GM19452 (cell line): ENCODE measurements around the gene NFATC2.
A peak's percentile ranks its signal among the peaks of the same experiment; 100 is the strongest.

Source experiments
- ATAC-seq: cut with Tn5 transposase; IDR thresholded peaks from one replicate; pipeline ENCODE4 v1.9.1; 2021; ENCODE audit not compliant: unreplicated experiment

Gene NFATC2

DNA sequence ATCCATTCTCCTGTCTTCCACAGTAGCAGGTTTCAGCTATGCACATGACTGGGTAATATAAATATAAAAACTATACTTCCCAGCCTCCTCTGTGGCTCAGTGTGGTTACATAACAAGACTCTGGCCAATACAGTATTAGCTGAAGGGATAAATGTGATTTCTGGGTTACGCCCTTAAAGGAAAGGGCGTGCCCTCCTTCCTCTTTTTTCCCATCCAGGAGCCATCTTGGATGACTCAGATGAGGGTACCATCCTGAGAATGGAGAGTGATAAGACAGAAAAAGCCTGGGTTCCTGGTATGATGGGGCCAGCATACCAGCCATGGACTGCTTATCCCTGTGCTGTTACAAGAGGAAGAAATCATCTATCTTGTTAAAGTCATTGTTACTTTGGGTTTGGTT lies 123.3 kb downstream of the NFATC2 start:
- ATAC-seq = no peak

DNA sequence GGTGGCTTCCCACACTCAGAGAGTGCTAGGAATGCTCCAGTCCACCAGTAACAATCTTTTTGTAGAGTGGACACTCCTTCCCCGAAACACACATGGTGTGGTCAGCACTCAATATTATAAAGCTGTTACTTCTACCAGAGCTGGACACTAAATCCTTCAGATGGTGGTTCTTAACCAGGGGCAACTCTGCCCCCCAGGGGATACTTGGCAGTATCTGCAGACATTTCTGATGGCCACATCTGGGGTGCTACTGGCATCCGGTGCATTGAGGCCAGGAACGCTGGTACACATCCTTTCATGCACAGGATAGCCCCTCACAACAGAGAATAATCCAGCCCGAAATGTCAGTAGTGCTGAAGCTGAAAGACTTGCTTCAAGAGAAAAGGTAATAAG lies 124.4 kb downstream of the NFATC2 start:
- no peak for ATAC-seq

DNA sequence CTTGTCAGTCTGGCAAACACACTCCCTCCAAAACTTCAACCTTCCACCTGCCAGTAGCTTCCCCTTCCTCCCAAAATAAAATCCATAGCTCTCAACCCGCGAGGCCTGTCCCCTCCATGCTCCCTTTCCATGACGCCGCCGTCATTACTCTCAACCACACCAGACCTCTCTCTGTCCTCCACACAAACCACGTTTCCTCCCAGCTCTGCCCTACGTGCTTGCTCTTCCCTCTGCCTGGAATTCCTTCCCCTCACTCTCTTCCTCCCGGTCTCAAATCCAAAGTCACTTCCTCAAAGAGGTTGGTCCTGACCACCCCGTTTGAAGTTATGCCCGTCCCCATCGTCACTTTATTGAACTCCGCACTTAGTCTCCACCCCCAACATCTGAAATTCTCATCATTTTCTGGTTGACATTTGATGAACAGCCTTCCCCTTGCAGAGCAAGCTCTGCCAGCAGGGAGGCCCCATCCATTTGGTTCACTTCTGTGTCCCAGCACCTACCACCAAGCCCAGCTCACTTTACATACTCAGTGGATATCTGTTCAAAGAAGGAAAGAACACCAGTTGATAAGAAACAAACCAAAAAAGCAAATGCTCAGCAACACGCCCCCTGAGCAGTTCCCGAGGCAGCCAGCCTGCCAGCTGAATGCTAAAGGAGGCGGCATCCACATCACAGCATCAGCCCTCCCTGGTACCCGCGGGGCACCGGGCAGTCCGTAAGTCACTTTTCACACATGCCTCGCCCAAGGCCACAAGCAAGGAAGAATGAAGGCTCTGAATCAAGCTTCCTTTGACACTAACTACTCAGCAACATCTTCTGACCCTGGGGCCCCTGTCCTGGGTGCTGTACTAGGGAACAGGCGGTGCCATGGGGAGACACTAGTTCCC lies 125.0 kb downstream of the NFATC2 start:
- no peak for ATAC-seq

DNA sequence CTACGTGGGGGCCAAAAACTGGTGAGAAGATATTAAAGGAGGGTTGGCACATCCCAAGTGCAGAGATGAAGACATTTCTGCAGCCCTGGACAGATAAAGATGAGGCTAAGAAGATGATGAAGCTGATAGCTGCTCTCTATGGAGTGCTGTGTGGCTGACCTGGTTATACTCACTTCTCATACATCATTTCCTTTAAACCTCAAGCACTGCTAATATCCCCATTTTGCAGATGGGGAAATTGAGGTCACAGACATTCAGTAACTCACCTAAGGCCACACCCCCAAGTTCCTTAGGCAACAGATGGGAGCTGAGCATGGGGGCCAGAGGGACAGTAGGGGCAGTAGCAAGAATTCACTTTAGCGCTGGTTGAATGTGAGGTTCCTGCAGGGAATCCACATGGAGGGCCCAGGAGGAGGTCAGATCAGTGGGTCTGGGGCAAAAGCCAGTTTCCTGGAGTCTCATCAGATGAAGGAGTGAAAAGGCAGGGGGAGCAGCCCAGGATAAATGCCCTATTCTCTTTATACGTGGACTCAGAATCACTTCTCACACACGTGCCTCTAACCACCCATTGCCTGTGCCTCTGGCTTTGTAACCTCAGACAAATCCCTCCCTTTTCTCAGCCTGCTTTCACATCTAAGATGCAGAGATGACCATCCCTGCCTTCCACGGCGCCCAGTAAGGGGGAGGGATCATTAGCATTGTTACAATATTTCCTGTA lies 125.8 kb downstream of the NFATC2 start:
- ATAC-seq = no peak

DNA sequence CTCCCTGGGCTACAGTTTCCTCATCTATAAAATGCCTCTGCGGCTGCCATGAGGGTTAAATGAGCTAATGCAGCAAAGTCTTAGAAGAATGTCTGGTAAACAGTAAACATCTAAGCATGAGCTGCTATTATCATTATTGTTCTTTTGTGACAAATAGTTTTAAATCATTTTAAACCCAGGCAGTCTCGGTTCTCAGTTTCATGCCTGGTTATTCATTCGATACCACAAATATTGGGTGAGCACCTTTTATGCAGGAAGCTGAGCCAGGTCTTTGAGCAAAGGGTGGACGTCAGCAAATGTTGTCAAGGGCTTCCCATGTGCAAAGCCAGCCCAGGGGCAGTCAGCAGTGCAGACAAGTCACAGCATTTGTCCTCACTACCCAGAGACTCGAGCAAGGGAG lies 128.7 kb downstream of the NFATC2 start:
- peak; percentile 45 for ATAC-seq

DNA sequence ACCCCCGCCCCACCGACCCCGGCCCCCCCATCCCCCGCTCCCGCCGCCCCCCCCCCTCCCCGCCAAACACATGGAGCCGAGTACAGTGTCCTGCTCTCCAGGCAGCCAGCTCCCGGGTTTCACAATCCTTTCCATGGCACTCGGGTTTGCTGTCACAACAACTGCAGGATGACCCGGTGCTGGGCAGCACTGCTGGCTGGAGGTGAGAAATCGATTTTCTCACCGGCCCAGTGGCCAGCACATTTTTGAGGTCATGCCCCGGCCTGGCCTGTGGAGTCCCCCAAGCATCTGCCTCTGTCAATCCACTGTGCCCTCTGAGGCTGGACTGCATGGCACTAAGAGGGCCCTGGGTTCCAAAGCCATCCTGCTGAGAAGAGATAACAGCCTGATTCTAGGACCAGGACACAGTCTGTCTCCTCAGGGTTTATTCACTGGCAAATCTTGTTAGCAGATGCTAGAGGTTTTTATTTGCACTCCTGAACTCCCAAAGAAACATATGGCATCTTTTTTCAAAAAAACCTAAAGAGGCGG lies 129.5 kb downstream of the NFATC2 start:
- ATAC-seq = no peak

DNA sequence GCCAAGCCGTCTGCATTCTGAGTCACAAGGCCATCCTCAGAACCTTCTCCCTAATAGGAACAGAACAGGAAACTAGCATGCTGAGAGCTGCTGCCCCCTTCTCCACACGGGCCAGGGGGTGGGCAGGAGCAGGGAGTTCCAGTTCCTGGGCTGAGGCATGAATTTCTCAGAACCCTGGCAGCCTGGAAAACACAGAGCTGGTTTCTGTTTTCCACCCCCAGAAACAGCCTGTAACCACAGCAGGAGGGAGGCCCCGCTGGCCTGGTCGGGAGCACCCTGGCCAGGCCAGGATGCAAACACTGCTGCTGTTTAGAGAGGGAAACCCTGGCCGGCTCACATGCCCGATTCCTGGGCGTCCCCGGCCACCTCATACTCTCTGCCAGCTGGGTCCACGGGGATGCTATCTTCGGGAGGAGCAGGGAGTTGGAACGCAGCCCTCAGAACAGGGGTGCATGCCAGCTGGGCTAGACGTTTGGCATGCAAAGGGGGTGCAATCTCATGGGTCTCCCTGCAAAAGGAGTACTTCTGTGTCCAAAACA lies 130.1 kb downstream of the NFATC2 start:
- no peak for ATAC-seq

DNA sequence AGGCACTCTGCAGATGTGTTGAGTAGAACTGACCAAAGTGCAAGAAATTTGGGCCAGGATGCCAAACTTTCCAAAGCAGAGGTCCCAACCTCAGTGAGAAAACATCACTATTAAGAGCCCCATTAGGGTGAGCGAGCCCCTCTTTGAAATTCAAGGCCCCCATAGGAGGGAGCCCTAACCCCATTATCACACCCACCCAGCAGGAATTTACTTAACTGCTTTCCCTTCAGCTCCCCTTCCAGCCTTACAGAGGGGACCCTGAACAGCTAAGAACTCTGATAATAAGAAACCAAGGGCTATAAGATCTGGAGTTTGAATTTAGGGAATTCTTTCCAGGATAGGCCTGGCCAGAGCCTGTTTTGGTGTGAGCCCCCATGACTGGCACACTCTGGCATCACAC lies 130.6 kb downstream of the NFATC2 start:
- ATAC-seq = no peak

DNA sequence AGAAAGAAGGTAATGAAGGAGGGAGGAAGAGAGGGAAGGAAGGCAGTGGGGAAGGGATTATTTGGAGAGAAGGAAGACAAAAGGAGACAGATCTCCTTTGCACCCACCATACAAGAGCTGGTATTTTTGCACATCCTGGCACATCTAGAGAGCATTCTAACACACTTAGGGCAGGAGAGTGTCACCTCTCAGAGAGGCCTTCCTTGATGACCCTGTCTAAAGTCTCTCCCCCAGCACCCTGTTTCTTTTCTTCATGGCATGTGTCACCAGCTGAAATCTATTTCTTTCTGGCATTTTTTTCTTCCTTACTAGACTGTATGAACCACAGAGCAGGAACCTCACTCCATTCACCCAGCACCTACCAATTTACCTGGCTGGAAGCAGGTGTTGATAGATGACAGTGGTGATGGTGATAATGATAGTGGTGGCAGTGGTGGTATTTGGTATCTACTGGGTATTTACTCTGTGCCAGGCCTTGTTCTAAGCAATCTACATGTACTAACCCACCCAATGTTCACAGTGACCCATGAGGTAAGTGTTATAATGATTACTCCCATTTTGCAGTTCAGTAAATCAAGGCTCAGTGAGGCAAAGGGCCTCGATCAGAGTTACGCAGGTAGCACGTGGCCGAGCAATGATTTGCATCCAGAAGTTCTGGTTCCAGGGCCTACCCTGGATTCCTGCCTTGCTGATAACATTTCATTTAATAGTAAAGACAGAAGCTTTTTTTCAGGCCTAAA lies 131.8 kb downstream of the NFATC2 start:
- ATAC-seq = no peak

DNA sequence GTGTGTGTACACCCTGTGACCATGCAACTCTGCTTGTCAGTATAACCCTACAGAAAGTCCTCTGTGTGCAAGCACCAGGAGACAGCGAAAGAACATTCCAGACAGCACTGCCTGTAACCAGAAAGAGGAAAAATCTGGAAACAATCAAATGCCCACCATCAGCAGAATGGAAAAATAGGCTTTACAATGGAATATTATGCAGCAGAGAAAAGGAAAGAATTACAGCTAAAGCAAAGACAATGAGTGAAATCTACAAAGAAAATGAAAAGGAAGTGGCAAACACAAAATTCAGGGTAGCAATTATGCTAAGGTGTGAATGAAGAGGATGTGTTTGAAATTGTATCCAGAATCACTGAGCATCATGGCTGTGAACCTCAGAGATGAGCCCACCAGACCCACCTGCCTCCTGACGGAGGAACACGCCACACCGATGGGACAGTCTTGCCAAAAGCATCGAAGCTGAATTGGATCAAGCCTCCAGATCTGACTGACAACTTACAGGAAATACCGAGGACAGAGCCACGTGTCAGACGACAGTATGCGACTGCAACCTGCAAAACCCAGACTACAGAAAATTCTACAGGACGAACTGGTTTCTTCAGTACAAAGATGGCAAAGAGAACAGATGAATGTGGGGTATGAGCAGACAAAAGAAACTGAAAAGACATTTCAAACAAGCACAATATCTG lies 133.2 kb downstream of the NFATC2 start:
- no peak for ATAC-seq

DNA sequence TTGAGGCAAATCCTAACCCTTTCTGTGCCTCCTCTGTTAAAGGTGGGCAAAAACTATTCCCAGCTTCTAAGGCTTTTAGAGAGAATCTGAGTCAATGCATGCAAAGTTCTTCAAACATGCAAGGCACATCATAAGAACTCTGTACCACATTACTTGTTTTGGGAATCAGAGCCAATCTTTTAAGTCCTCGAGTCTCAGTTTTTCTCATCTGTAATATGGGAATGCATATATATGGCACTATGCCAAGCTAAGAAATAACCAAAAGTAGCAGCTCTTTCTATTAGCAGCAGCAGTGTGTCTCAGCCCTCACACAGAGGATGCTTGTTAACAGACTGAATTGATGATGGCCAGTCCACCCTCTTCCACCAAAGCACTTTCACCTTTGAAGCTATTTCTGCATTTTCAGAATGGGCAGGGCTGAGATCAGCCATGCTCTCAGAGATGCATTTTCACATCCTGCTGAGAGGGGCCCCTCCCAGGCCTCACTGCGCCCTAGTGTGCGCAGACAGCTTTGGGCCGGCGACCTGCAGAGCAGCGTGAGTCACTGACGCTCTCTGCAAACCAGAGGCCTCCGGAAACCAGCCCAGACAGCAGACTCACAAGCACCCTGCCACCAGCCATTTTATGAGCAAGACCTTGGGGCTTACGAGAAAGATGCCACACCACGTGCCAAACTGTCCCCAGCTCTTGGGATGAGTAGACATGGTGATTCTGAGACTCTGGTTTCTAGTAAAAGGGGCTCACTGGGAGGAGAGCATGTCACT lies 138.0 kb downstream of the NFATC2 start:
- ATAC-seq = peak; percentile 77

DNA sequence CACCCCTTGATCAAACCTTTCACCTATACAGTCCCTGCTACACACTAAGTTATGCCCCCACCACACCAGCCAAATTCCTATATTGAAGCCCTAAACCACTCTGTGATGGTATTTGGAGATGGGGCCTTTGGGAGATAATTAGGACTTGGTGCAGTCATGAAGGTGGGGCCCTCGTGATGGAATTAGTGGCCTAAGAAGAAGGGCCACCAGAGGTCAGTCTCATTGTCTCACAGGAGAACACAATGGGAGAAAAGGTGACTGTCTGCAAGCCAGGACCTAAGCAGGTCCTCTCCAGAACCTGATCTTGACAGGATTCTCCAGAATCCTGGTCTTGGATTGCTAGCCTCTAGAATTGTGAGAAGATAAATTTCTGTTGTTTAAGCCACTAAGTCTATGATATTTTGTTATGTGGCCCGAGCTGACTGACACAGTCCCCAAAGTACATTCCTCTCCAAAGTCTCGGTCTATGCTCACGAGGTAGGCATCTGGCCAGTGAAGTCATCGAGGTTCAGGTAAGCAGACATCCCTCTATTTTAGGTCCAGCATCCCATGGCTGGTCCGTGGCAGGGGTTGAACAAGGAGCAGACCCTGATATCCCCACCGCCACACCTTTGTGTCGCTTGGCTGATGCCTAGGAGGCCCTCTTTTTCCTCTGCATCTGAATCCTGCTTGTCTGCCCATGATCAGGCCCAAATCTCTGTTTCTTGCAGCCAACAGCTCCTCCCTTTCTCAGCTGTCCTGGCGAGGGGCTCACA lies 138.9 kb downstream of the NFATC2 start:
- no peak for ATAC-seq

DNA sequence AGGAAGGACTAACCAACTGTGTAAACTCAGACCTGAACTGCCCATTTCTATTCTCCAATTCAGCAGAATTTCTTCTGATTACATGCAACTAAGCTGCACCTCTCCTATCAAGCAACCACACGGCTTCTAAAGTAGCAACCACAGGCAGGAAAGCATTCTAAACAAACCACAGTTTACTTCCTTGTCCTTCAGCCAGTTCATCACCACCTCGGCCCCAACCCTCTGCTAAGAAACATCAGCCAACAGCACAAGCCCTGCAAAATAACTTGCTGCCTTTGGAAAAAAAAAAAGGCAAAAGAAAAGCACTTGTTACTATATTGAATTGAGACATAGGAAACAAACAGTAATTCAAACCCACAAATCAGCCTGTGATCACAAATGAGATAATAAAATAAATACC lies 140.3 kb downstream of the NFATC2 start:
- ATAC-seq = no peak

DNA sequence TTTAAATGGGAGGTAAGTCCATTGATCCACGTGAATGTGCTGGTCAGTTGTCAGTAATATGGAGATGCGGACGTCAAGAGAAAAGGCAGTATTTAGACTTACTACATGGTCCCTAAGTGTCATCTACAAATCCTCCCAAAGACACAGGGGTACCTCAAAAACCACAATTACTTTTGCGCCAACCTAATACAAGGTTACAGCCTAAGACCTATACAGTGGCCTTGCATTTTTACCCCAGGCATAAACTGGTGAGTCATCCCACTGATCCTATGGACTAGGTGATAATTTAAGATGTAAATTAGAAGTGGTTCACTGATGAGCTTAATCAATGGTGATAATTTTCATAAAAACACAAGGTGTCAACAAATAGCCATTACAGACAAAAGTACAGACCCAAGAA lies 141.0 kb downstream of the NFATC2 start:
- ATAC-seq = no peak

DNA sequence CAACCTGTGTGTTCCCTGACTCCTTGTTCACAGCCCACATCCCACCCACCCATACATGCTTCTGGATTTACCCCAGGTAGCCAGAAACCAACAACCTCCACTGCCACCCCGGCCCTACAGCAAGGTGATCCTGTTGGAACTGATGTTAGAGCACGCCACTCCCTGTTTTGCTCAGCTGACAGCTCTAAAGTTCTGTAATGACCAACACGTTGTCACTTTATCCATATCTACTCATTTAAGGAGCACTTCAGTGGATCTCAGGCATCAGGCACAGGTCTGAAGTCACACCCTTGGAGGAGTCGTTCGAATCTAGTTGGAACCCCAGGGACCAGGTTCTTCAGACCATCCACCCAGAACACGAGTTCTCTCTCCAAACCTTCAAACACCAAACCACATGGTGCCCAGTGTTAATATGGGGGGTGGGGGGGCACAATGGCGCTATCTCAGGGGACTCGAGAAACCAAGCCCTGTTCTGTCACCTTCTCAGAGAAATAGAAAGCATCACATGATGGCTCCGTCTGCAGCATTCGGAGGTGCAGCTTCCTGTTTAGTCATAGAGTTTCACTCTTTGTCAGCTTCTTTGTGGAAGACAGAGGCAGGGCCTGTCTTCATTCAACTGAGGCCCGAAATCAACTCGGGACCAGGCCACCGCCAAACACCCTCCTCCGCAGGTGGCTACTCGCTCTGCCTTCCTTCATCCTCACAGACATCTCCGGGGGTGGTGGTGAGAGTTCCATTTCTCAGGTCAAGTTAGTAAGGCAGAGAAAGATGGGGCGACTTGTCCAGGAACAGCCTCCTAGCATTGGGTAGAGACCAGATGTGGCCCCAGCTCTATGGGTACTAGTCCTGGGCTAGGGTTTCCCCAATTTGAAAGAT lies 142.2 kb downstream of the NFATC2 start:
- peak; percentile 70 for ATAC-seq

DNA sequence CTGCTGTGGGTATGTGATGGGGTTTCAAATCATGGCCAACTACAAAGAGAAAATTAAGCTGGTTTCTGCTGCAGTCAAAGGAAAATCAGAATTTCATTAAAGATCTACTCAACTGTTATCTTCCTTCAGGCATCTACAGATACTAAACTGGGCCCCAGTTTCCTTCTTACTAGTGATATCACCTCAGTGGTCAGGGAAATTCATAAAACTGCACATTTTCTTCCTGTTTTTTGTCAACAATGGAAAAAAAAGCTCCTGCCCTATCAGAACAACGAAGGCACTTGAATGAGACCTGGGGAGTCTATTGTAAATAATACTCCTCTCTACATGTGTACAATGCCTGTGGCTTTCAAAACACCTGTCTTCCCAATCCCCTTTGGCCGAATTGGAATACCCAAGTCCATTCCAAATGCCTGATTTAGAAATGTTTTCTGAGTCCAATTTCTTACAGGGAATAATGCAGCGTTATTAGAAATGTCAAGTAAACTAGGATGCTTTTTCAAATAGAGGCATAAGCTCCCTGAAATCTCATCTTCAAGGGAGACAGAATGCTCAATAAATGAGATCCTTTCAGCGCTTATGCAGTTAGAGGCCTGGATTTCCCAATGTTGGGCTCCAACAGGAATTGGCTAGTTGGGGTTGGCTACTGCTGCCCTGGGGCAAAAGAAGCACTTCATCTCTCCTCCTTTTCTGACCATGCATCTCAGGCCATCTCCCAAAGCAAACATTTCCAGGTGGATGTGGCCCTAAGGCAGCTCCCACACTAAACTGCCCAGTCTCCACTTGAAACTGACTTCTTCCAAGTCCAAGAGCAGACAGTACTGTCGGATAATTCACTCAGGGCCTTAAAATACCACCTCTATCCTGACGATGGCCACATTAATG lies 143.3 kb downstream of the NFATC2 start:
- no peak for ATAC-seq

DNA sequence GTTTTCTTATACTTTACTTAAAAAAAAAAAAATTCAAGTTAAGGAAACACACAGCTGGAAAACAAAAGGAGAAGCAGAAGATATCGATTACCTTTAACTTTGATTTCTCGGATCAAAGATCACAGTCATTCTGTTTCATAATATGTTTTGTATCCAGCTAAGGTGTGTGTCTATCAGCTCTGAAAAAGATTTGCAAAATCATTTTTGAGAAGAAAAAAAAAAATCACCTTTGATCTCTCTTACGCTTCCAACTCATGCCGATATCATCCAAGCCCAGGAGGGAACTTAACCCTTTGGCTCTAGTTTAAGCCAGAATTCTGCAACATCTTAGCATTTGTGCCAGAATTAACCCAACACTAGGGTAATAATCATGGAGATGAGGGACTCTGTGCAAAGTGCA lies 144.0 kb downstream of the NFATC2 start:
- ATAC-seq = no peak
